HG03025 (cell line): ENCODE data around the gene TUBA1A.
"Not testable (repeated sequence)": the region's sequence is repeated elsewhere in the genome, so short reads cannot be mapped to it uniquely, and the experiment has no call there.

Source experiments
- ATAC-seq: cut with Tn5 transposase; IDR thresholded peaks from one replicate; pipeline ENCODE4 v1.9.1; 2021; ENCODE audit warnings: mild to moderate bottlenecking, moderate library complexity; ENCODE audit not compliant: unreplicated experiment, low FRiP score

Gene TUBA1A

GRCh38 chr12:49161092-49161795 lies 27.6 kb downstream of the TUBA1A start:
- no peak for ATAC-seq

DNA sequence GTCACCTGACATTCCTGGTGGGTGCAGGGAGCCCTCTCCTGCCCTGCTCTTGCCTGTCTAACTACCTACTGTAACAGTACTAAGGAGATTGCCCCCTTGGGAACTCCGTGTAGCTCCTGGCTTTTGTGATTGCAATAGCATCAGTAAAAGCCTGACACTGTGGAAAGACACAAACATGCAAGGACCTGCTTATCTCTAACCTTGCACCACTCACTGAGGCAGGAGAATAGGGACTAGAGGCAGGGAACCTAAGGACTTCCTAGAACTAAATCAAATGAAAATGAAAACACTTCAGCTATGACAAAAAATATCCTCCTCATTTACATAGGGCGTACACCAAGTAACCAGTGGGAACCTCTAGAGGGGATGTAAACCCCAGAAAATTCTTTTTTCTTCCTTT lies 28.5 kb downstream of the TUBA1A start:
- no peak for ATAC-seq

GRCh38 chr12:49154221-49154620 lies 34.7 kb downstream of the TUBA1A start:
- ATAC-seq = no peak

DNA sequence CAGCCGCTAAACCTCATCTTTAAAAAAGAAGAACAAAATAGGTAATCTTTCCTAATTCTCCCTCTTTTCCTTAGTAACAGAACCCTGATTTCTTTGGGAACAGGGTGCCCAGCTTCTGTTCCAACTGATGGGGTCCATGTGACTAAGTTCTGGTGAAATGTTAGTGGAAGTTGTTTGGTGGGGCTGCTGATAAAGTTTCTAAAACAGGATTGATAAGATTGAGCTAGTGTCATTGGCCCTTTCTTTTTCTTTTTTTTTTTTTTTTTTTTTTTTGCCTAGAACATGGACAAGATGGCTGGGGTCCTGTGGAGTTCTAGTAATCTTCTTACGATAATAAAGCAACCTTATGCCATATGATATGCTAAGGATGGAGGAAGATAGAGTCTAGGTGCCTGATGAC lies 41.5 kb downstream of the TUBA1A start:
- no peak for ATAC-seq

- ATAC-seq = no peak
Measured at GRCh38 chr12:49146406-49146805, 42.5 kb downstream of the TUBA1A start.

GRCh38 chr12:49144384-49144783 lies 44.5 kb downstream of the TUBA1A start:
- ATAC-seq = no peak

DNA sequence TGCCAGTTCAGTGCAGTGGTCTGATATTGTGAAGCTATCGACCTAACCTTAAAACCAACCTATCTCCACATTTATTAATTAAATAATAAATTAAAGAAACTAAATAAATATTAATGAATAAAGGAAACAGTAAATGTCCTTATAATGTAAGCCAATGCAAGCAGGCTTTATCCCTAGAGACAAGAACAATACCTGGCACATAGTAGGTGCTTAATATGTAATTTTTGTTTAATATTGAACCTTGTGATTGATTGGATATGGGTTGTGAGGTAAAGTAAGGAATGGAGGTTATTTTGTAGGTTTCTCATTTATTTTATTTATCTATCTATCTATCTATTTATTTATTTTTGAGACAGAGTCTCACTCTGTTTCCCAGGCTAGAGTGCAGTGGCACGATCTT lies 49.9 kb downstream of the TUBA1A start:
- ATAC-seq = no peak

GRCh38 chr12:49138587-49138986 lies 50.3 kb downstream of the TUBA1A start:
- ATAC-seq = no peak

GRCh38 chr12:49137476-49137875 lies 51.4 kb downstream of the TUBA1A start:
- ATAC-seq = no peak

GRCh38 chr12:49136997-49137396 lies 51.9 kb downstream of the TUBA1A start:
- ATAC-seq = not testable (repeated sequence)
